DMS 273 treated with DMSO at 0.1 percent for 48 hours (cell line): ENCODE data around the gene CCDC137.

ENCODE experiments used
- DNase-seq: peaks from one replicate; lab custom pipeline; 2025; lab: John Stamatoyannopoulos, UW

CCDC137 gene

GRCh38 chr17:81716674-81716996 is 50.1 kb downstream of the CCDC137 start:
- DNase-seq: no peak

- DNase-seq: no peak
Observed at GRCh38 chr17:81717049-81717765, 50.7 kb downstream of the CCDC137 start.

GRCh38 chr17:81717766-81718089 is 51.2 kb downstream of the CCDC137 start:
- no peak for DNase-seq

GRCh38 chr17:81719410-81720266 is 53.1 kb downstream of the CCDC137 start:
- no peak for DNase-seq

- no peak for DNase-seq
Observed at GRCh38 chr17:81720267-81721071, 53.9 kb downstream of the CCDC137 start.

- DNase-seq: no peak
Observed at GRCh38 chr17:81722184-81723120, 55.9 kb downstream of the CCDC137 start.
